ENCODE results near the gene PRCC. TPM values are rescaled to one million over a fixed set of nuclear protein-coding genes. Genes with fewer than 3 reads are reported as not detected.
A peak's percentile ranks its signal among the peaks of the same experiment; 100 is the strongest.

The PRCC gene
- total RNA-seq, 1 donor from 2014 or later: 75.5 TPM

DNA sequence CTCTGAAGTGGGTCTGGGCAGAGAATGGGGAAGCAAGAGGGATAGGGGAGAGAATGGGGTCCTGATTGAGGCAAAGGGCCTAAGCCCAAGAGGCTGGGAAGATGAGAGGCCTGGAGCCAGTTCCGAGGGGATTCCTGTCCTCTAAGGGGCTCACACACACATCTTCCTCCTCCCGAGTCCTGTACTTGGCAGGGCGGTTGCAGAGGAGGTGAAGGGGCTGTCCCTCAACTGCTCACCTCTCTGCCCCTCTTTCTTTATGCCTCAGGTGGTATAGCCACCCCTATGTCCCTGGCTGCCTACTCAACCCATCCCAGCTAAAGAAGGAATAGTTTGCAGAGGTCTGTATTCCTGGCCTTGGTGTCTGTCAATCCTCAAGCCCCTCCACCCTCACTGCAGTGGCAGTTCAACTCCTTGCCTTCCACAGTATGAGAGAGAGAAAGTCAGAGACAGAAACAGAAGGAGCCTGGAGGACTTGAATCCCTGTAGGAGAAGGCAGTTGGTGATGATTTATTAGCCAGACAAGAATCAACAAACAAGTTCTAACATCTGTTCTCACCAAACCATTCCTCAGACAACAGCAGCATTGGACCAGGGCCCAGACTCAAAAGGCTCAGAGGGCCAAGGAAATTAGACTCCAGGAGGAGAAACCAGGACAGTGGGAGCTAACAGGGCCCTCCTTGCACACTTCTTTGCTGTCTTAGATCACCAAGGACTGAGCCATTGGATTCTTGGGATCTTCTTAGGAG lies 38.6 kb downstream of the PRCC start:
- TF ChIP-seq, protein P1, sequence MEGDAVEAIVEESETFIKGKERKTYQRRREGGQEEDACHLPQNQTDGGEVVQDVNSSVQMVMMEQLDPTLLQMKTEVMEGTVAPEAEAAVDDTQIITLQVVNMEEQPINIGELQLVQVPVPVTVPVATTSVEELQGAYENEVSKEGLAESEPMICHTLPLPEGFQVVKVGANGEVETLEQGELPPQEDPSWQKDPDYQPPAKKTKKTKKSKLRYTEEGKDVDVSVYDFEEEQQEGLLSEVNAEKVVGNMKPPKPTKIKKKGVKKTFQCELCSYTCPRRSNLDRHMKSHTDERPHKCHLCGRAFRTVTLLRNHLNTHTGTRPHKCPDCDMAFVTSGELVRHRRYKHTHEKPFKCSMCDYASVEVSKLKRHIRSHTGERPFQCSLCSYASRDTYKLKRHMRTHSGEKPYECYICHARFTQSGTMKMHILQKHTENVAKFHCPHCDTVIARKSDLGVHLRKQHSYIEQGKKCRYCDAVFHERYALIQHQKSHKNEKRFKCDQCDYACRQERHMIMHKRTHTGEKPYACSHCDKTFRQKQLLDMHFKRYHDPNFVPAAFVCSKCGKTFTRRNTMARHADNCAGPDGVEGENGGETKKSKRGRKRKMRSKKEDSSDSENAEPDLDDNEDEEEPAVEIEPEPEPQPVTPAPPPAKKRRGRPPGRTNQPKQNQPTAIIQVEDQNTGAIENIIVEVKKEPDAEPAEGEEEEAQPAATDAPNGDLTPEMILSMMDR (IDR thresholded peaks at IDR 0.05; ENCODE audit: insufficient read depth, low read depth, low read length): no peak
- TF ChIP-seq EZH2 (IDR thresholded peaks at IDR 0.05; ENCODE audit: insufficient read depth, low read length): no peak
- Mint-ChIP-seq H3K4me1 (ENCODE audit: low read depth, unreplicated experiment) (peaks cover 12% of the 10 kb centered on the region), H3K4me3 (ENCODE audit: unreplicated experiment) (no peak overlapping the region), H3K27me3 (ENCODE audit: low read depth, unreplicated experiment) (peaks cover 17% of the 10 kb centered on the region), H3K36me3 (ENCODE audit: low read depth, unreplicated experiment) (peaks cover 17% of the 10 kb centered on the region), H3K27ac (ENCODE audit: unreplicated experiment) (no peak overlapping the region), H3K9me3 (ENCODE audit: unreplicated experiment) (peaks cover 5% of the 10 kb centered on the region)
- FAIRE-seq (no peak), DNase-seq (ENCODE audit: low read depth) (peak; percentile 92)
- no peaks in the 10 kb centered on the region for H3K79me2 ChIP-seq (ENCODE audit: insufficient read depth, low read length)
- H3K9ac ChIP-seq (ENCODE audit: low read length): no peak overlapping the region
- H3K9me3 ChIP-seq (ENCODE audit: insufficient read depth, low read depth, low read length): no peaks in the 10 kb centered on the region
- H3K4me1 ChIP-seq (ENCODE audit: insufficient read depth, low read length): peaks cover 12% of the 10 kb centered on the region
- H3K36me3 ChIP-seq (ENCODE audit: insufficient read depth, low read length): peaks cover 1% of the 10 kb centered on the region
- H3K27me3 ChIP-seq (ENCODE audit: insufficient read depth, low read length): no peaks in the 10 kb centered on the region
- peaks cover 28% of the 10 kb centered on the region for H4K20me1 ChIP-seq (ENCODE audit: insufficient read depth, low read length)
- H3K27ac ChIP-seq (ENCODE audit: low read depth, low read length): no peak overlapping the region
- H2AFZ ChIP-seq (ENCODE audit: low read depth, low read length): no peak overlapping the region
- no peak overlapping the region for H3K4me3 ChIP-seq (ENCODE audit: insufficient read depth, low read depth, low read length)
- H3K4me2 ChIP-seq (ENCODE audit: low read length): no peak overlapping the region

DNA sequence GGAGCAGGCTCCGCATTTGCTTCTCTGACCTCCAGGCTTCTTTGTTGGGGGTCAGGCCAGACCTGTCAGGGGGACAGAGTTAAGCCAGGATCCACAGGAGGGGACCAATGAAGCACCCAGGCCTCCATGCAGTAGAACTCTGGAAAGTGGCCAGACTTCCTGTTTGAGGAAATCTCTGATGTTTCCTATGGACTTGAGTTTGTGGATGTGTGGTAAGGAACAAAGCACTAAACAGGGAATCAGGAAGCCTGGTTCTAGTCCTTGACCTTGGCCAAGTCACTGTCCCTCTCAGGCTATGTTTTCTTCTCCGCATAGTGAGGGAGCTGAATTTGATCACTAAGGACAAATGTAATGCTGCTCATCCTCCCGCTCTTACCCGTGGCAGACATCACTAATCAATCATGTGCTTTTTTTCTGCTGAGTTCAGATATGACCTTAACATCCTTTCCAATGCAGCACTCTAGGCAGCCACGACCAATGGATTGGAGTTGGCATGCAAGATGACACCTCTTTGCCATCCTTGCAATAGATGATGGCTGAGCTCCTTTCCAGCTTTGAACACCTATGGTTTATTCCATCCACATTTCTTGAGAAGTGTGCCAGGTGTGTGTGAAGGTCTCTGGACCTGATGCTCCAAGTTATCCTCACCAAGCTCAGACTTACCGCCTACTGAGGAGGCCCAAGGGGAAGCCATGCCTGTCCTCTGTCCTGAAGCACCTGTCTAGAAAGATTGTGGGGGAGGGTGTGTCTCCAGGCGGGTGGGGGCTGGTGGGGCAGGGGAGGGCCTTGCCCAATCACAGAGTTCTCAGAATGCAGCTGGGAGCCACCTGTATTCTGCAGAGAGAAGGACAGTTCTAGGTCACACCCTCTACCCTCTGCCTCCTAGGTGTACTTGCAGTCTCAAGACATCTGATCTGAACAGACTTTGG lies 39.4 kb downstream of the PRCC start:
- DNase-seq (ENCODE audit: low read depth) (no peak), FAIRE-seq (no peak)
- no peak overlapping the region for H3K4me3 ChIP-seq (ENCODE audit: insufficient read depth, low read depth, low read length)
- H4K20me1 ChIP-seq (ENCODE audit: insufficient read depth, low read length): peaks cover 20% of the 10 kb centered on the region
- Mint-ChIP-seq H3K27ac (ENCODE audit: unreplicated experiment) (no peak overlapping the region), H3K27me3 (ENCODE audit: low read depth, unreplicated experiment) (peaks cover 26% of the 10 kb centered on the region), H3K4me1 (ENCODE audit: low read depth, unreplicated experiment) (peaks cover 8% of the 10 kb centered on the region), H3K4me3 (ENCODE audit: unreplicated experiment) (no peak overlapping the region), H3K9me3 (ENCODE audit: unreplicated experiment) (peaks cover 5% of the 10 kb centered on the region), H3K36me3 (ENCODE audit: low read depth, unreplicated experiment) (peaks cover 19% of the 10 kb centered on the region)
- no peak overlapping the region for H3K4me2 ChIP-seq (ENCODE audit: low read length)
- no peak overlapping the region for H3K27ac ChIP-seq (ENCODE audit: low read depth, low read length)
- peaks cover 10% of the 10 kb centered on the region for H3K4me1 ChIP-seq (ENCODE audit: insufficient read depth, low read length)
- H2AFZ ChIP-seq (ENCODE audit: low read depth, low read length): no peak overlapping the region
- no peaks in the 10 kb centered on the region for H3K79me2 ChIP-seq (ENCODE audit: insufficient read depth, low read length)
- H3K9ac ChIP-seq (ENCODE audit: low read length): no peak overlapping the region
- TF ChIP-seq, protein P1 (IDR thresholded peaks at IDR 0.05; ENCODE audit: insufficient read depth, low read depth, low read length): no peak
- TF ChIP-seq EZH2 (IDR thresholded peaks at IDR 0.05; ENCODE audit: insufficient read depth, low read length): no peak
- H3K27me3 ChIP-seq (ENCODE audit: insufficient read depth, low read length): no peaks in the 10 kb centered on the region
- H3K9me3 ChIP-seq (ENCODE audit: insufficient read depth, low read depth, low read length): no peaks in the 10 kb centered on the region
- no peaks in the 10 kb centered on the region for H3K36me3 ChIP-seq (ENCODE audit: insufficient read depth, low read length)
